Cardiac muscle cell (in vitro differentiated cells and primary cell): ENCODE measurements around the gene DEPDC5. TPM values are rescaled to one million over a fixed set of nuclear protein-coding genes. Genes with fewer than 3 reads are reported as not detected.

Experiments used
- DNase-seq, 2 donors: peaks; one replicate each; pipeline versions ENCODE4 v3.0.0 to v3.0.0-alpha.2; 2010 to 2017; ENCODE audit warnings: low read depth in 1 of 2, low spot score in 1 of 2
- H3K27ac ChIP-seq: fragments of 200-600 bp; sonication (generic); 2 replicates; pipeline ENCODE4 v1.5.1; 2016
- H3K27me3 ChIP-seq: fragments of 200-600 bp; sonication (generic); 2 replicates; pipeline ENCODE4 v1.6.0; 2016; ENCODE audit warnings: control low read depth
- H3K36me3 ChIP-seq: fragments of 200-600 bp; sonication (generic); 2 replicates; pipeline ENCODE4 v1.5.1; 2016; ENCODE audit warnings: control low read depth
- H3K4me1 ChIP-seq: fragments of 200-600 bp; sonication (generic); 2 replicates; pipeline ENCODE4 v1.8.1; 2017; ENCODE audit warnings: low read depth, mild to moderate bottlenecking, mixed run types
- H3K4me3 ChIP-seq: fragments of 200-600 bp; sonication (generic); 2 replicates; pipeline ENCODE4 v1.5.1; 2016; ENCODE audit warnings: mild to moderate bottlenecking
- H3K9me3 ChIP-seq: fragments of 200-600 bp; sonication (generic); 2 replicates; pipeline ENCODE4 v1.5.1; 2017; ENCODE audit warnings: low read depth, mild to moderate bottlenecking, control low read depth
- CTCF ChIP-seq: IDR thresholded peaks from 2 replicates; pipeline ENCODE4 v1.5.1; 2012; ENCODE audit warnings: low read depth, mild to moderate bottlenecking, low read length
- polyA plus RNA-seq: library from polyadenylated mRNA; unstranded; fragments of >200 nt; fragmentation: Nextera tagmentation; extraction: Ambion mirVana; gene quantifications from 2 replicates; pipeline ENCODE4 v1.2.1, GENCODE V29; 2016
- total RNA-seq: library from RNA; depleted of rRNA; stranded (reverse); fragments of >200 nt; gene quantifications from 2 replicates; pipeline ENCODE4 v1.2.3, GENCODE V29; 2016

Gene DEPDC5
- total and polyA plus RNA-seq, 2 experiments from 2014 or later: 18.2 to 30.6 TPM

- Histone ChIP-seq H3K36me3 (peaks cover under 1% of the 10 kb centered on the region), H3K9me3 (no peaks in the 10 kb centered on the region), H3K4me3 (no peak overlapping the region), H3K27me3 (no peaks in the 10 kb centered on the region), H3K27ac (no peak overlapping the region), H3K4me1 (no peaks in the 10 kb centered on the region)
- DNase-seq: no peak
- no peak for TF ChIP-seq CTCF
These were observed 122.5 kb downstream of the DEPDC5 start for GRCh38 chr22:31876156-31876920.

GRCh38 chr22:31879585-31879984 is 125.8 kb downstream of the DEPDC5 start:
- no peak for TF ChIP-seq CTCF
- DNase-seq: no peak
- Histone ChIP-seq H3K4me1 (no peaks in the 10 kb centered on the region), H3K27ac (no peak overlapping the region), H3K27me3 (no peaks in the 10 kb centered on the region), H3K4me3 (no peak overlapping the region), H3K36me3 (no peaks in the 10 kb centered on the region), H3K9me3 (no peaks in the 10 kb centered on the region)

GRCh38 chr22:31881200-31881599 is 127.4 kb downstream of the DEPDC5 start:
- Histone ChIP-seq H3K27me3 (no peaks in the 10 kb centered on the region), H3K27ac (no peak overlapping the region), H3K4me3 (no peak overlapping the region), H3K36me3 (no peaks in the 10 kb centered on the region), H3K9me3 (no peaks in the 10 kb centered on the region), H3K4me1 (no peaks in the 10 kb centered on the region)
- no peak for DNase-seq
- TF ChIP-seq CTCF: no peak

- no peak for DNase-seq
- Histone ChIP-seq H3K4me3 (no peak overlapping the region), H3K27ac (no peak overlapping the region), H3K27me3 (no peaks in the 10 kb centered on the region), H3K36me3 (no peaks in the 10 kb centered on the region), H3K4me1 (no peaks in the 10 kb centered on the region), H3K9me3 (no peaks in the 10 kb centered on the region)
- no peak for TF ChIP-seq CTCF
These were observed 128.0 kb downstream of the DEPDC5 start for GRCh38 chr22:31881865-31882264.

- no peak for TF ChIP-seq CTCF
- no peaks in the 10 kb centered on the region for H3K4me1 ChIP-seq
- H3K27me3 ChIP-seq: no peaks in the 10 kb centered on the region
- H3K4me3 ChIP-seq: no peak overlapping the region
- H3K36me3 ChIP-seq: no peaks in the 10 kb centered on the region
- DNase-seq: no peak
- no peaks in the 10 kb centered on the region for H3K9me3 ChIP-seq
- no peak overlapping the region for H3K27ac ChIP-seq
These were observed 129.2 kb downstream of the DEPDC5 start for GRCh38 chr22:31882971-31883370.
